Mesendoderm (in vitro differentiated cells): ENCODE measurements around the gene SMURF2.

Experiments used
- DNase-seq: peaks from one replicate; pipeline ENCODE4 v3.0.0; 2013
- H2AK5ac ChIP-seq: 2 replicates; pipeline ENCODE4 v1.6.1; 2013; ENCODE audit warnings: low read length, inconsistent platforms
- H2BK120ac ChIP-seq: 2 replicates; pipeline ENCODE4 v1.6.1; 2013; ENCODE audit warnings: low read depth, mild to moderate bottlenecking, low read length, moderate library complexity, mixed read lengths
- H2BK15ac ChIP-seq: replicated peaks from 2 replicates; pipeline ENCODE4 v1.6.1; 2013; ENCODE audit warnings: low read depth, mild to moderate bottlenecking, moderate library complexity
- H2BK5ac ChIP-seq: 2 replicates; pipeline ENCODE4 v1.6.1; 2013; ENCODE audit warnings: low read length, inconsistent platforms
- H3K18ac ChIP-seq: 2 replicates; pipeline ENCODE4 v1.6.1; 2013; ENCODE audit warnings: mild to moderate bottlenecking, low read length, mixed read lengths
- H3K23ac ChIP-seq: one replicate; pipeline ENCODE4 v1.6.1; 2013; ENCODE audit warnings: low read length
- H3K27ac ChIP-seq: 2 replicates; pipeline ENCODE4 v1.5.1; 2013; ENCODE audit warnings: low read depth, mild to moderate bottlenecking, inconsistent platforms, low read length, moderate library complexity
- H3K27me3 ChIP-seq: 2 replicates; pipeline ENCODE4 v1.6.1; 2013; ENCODE audit warnings: low read length, control low read depth, mild to moderate bottlenecking, inconsistent platforms; ENCODE audit not compliant: insufficient read depth, poor library complexity
- H3K36me3 ChIP-seq: 2 replicates; pipeline ENCODE4 v1.6.1; 2013; ENCODE audit warnings: low read length, inconsistent platforms; ENCODE audit not compliant: control insufficient read depth, insufficient read depth
- H3K4ac ChIP-seq: one replicate; pipeline ENCODE4 v1.6.1; 2013; ENCODE audit warnings: low read depth, mild to moderate bottlenecking, low read length, moderate library complexity
- H3K4me1 ChIP-seq: 2 replicates; pipeline ENCODE4 v1.6.1; 2013; ENCODE audit warnings: low read depth, low read length, inconsistent platforms; ENCODE audit not compliant: control insufficient read depth
- H3K4me2 ChIP-seq: 2 replicates; pipeline ENCODE4 v1.6.1; 2013; ENCODE audit warnings: low read length
- H3K4me3 ChIP-seq: 2 replicates; pipeline ENCODE4 v1.5.1; 2013; ENCODE audit warnings: mild to moderate bottlenecking, low read length
- H3K56ac ChIP-seq: one replicate; pipeline ENCODE4 v1.6.1; 2013; ENCODE audit warnings: low read length
- H3K79me1 ChIP-seq: 2 replicates; pipeline ENCODE4 v1.6.1; 2013; ENCODE audit warnings: low read length, inconsistent platforms
- H3K79me2 ChIP-seq: 2 replicates; pipeline ENCODE4 v1.6.1; 2013; ENCODE audit warnings: mild to moderate bottlenecking, low read length; ENCODE audit not compliant: control insufficient read depth, insufficient read depth
- H3K9ac ChIP-seq: 2 replicates; pipeline ENCODE4 v1.6.1; 2013; ENCODE audit warnings: low read length, inconsistent platforms
- H4K5ac ChIP-seq: one replicate; pipeline ENCODE4 v1.6.1; 2013; ENCODE audit warnings: low read length
- H4K8ac ChIP-seq: one replicate; pipeline ENCODE4 v1.6.1; 2013; ENCODE audit warnings: low read depth, mild to moderate bottlenecking, control low read depth, low read length, moderate library complexity
- WGBS: extraction: QIAGEN DNeasy Blood & Tissue Kit; methylation state at CpG from one replicate; pipeline ENCODE4 v1.1.7; 2013; ENCODE audit warnings: low lambda C conversion rate, missing lambda C conversion rate; ENCODE audit not compliant: insufficient coverage; ENCODE audit errors: extremely low coverage; 5-methylcytosine and 5-hydroxymethylcytosine counted together

The SMURF2 gene

GRCh38 chr17:64632606-64633005 lies 29.5 kb downstream of the SMURF2 start:
- H3K79me1 ChIP-seq, result peaks cover 9% of the 10 kb centered on the region
- H4K5ac ChIP-seq, result no peak overlapping the region
- H3K4me2 ChIP-seq, result no peak overlapping the region
- H3K36me3 ChIP-seq, result no peaks in the 10 kb centered on the region
- no peak overlapping the region for H3K23ac ChIP-seq
- no peak overlapping the region for H3K56ac ChIP-seq
- H2BK15ac ChIP-seq, result no peak overlapping the region
- H3K27ac ChIP-seq, result no peak overlapping the region
- no peak overlapping the region for H3K9ac ChIP-seq
- H3K18ac ChIP-seq, result no peak overlapping the region
- WGBS, result no CpG with 5 or more reads among the region's 2 CpGs
- H3K4ac ChIP-seq, result no peak overlapping the region
- H2AK5ac ChIP-seq, result no peak overlapping the region
- H4K8ac ChIP-seq, result no peak overlapping the region
- no peak overlapping the region for H3K4me3 ChIP-seq
- no peaks in the 10 kb centered on the region for H3K4me1 ChIP-seq
- peaks cover 17% of the 10 kb centered on the region for H3K79me2 ChIP-seq
- H2BK5ac ChIP-seq, result no peak overlapping the region
- no peak for DNase-seq
- H2BK120ac ChIP-seq, result no peak overlapping the region
- no peaks in the 10 kb centered on the region for H3K27me3 ChIP-seq

GRCh38 chr17:64632194-64632593 lies 29.9 kb downstream of the SMURF2 start:
- Histone ChIP-seq H3K79me1 (peaks cover 12% of the 10 kb centered on the region), H3K4ac (no peak overlapping the region), H2BK120ac (no peak overlapping the region), H3K27me3 (no peaks in the 10 kb centered on the region), H4K8ac (no peak overlapping the region), H3K4me2 (no peak overlapping the region), H3K4me3 (no peak overlapping the region), H3K18ac (no peak overlapping the region), H3K56ac (no peak overlapping the region), H3K23ac (no peak overlapping the region), H4K5ac (no peak overlapping the region), H3K27ac (no peak overlapping the region), H3K79me2 (peaks cover 21% of the 10 kb centered on the region), H2AK5ac (no peak overlapping the region), H2BK5ac (no peak overlapping the region), H3K9ac (no peak overlapping the region), H3K4me1 (no peaks in the 10 kb centered on the region), H3K36me3 (no peaks in the 10 kb centered on the region), H2BK15ac (no peak overlapping the region)
- WGBS, result no CpG with 5 or more reads among the region's 3 CpGs
- no peak for DNase-seq

- no peak overlapping the region for H3K9ac ChIP-seq
- no peaks in the 10 kb centered on the region for H3K36me3 ChIP-seq
- H3K4me2 ChIP-seq, result no peak overlapping the region
- no peak overlapping the region for H2AK5ac ChIP-seq
- no peaks in the 10 kb centered on the region for H3K4me1 ChIP-seq
- H3K79me1 ChIP-seq, result peaks cover 12% of the 10 kb centered on the region
- H2BK5ac ChIP-seq, result no peak overlapping the region
- H3K27ac ChIP-seq, result no peak overlapping the region
- no peak overlapping the region for H2BK15ac ChIP-seq
- no peak overlapping the region for H3K23ac ChIP-seq
- DNase-seq, result no peak
- no CpG with 5 or more reads among the region's 6 CpGs for WGBS
- H4K5ac ChIP-seq, result no peak overlapping the region
- H3K4ac ChIP-seq, result no peak overlapping the region
- H2BK120ac ChIP-seq, result no peak overlapping the region
- no peaks in the 10 kb centered on the region for H3K27me3 ChIP-seq
- peaks cover 20% of the 10 kb centered on the region for H3K79me2 ChIP-seq
- H3K18ac ChIP-seq, result no peak overlapping the region
- no peak overlapping the region for H4K8ac ChIP-seq
- no peak overlapping the region for H3K4me3 ChIP-seq
- no peak overlapping the region for H3K56ac ChIP-seq
These were observed 31.5 kb downstream of the SMURF2 start for GRCh38 chr17:64630309-64631223.

GRCh38 chr17:64628641-64629040 lies 33.5 kb downstream of the SMURF2 start:
- Histone ChIP-seq H3K18ac (no peak overlapping the region), H4K8ac (no peak overlapping the region), H3K79me2 (peaks cover 17% of the 10 kb centered on the region), H3K4me1 (no peaks in the 10 kb centered on the region), H3K23ac (no peak overlapping the region), H2BK5ac (no peak overlapping the region), H3K4ac (no peak overlapping the region), H4K5ac (no peak overlapping the region), H3K27me3 (no peaks in the 10 kb centered on the region), H3K36me3 (no peaks in the 10 kb centered on the region), H3K4me3 (no peak overlapping the region), H2BK120ac (no peak overlapping the region), H3K27ac (no peak overlapping the region), H3K4me2 (no peak overlapping the region), H2AK5ac (no peak overlapping the region), H3K79me1 (peaks cover 15% of the 10 kb centered on the region), H2BK15ac (no peak overlapping the region), H3K56ac (no peak overlapping the region), H3K9ac (no peak overlapping the region)
- no CpG with 5 or more reads among the region's 1 CpG for WGBS
- no peak for DNase-seq

GRCh38 chr17:64627797-64628196 lies 34.3 kb downstream of the SMURF2 start:
- H2BK15ac ChIP-seq, result no peak overlapping the region
- H3K4me1 ChIP-seq, result no peaks in the 10 kb centered on the region
- no peak overlapping the region for H4K5ac ChIP-seq
- no CpG with 5 or more reads among the region's 5 CpGs for WGBS
- H3K79me1 ChIP-seq, result peaks cover 15% of the 10 kb centered on the region
- no peak overlapping the region for H2BK5ac ChIP-seq
- no peak overlapping the region for H3K4me2 ChIP-seq
- no peak overlapping the region for H3K4me3 ChIP-seq
- no peak overlapping the region for H3K18ac ChIP-seq
- no peak overlapping the region for H3K9ac ChIP-seq
- DNase-seq, result no peak
- H3K27ac ChIP-seq, result no peak overlapping the region
- no peak overlapping the region for H4K8ac ChIP-seq
- no peak overlapping the region for H2AK5ac ChIP-seq
- no peak overlapping the region for H3K23ac ChIP-seq
- H3K36me3 ChIP-seq, result no peaks in the 10 kb centered on the region
- no peak overlapping the region for H2BK120ac ChIP-seq
- no peak overlapping the region for H3K56ac ChIP-seq
- H3K27me3 ChIP-seq, result no peaks in the 10 kb centered on the region
- peaks cover 17% of the 10 kb centered on the region for H3K79me2 ChIP-seq
- no peak overlapping the region for H3K4ac ChIP-seq
